Ishikawa (cell line): ENCODE data around the gene PRRC2A.

Experiments
- CEBPB ChIP-seq: IDR thresholded peaks from 2 replicates; pipeline ENCODE4 v1.6.1; 2012
- CREB1 ChIP-seq: IDR thresholded peaks from 2 replicates; pipeline ENCODE4 v1.6.1; 2012; ENCODE audit warnings: low read depth
- EGR1 ChIP-seq: IDR thresholded peaks from 2 replicates; pipeline ENCODE4 v1.6.1; 2012
- EP300 ChIP-seq: IDR thresholded peaks from 2 replicates; pipeline ENCODE4 v1.6.1; 2012; ENCODE audit warnings: borderline replicate concordance
- NFIC ChIP-seq: IDR thresholded peaks from 2 replicates; pipeline ENCODE4 v1.6.1; 2012
- RAD21 ChIP-seq: IDR thresholded peaks from 2 replicates; pipeline ENCODE4 v1.6.1; 2012; ENCODE audit warnings: low read depth
- TAF1 ChIP-seq: IDR thresholded peaks from 2 replicates; pipeline ENCODE4 v1.6.1; 2012; ENCODE audit warnings: low read depth, mild to moderate bottlenecking
- TCF12 ChIP-seq: IDR thresholded peaks from 2 replicates; pipeline ENCODE4 v1.6.1; 2012; ENCODE audit warnings: low read depth
- YY1 ChIP-seq: IDR thresholded peaks from 2 replicates; pipeline ENCODE4 v1.6.1; 2012; ENCODE audit warnings: low read depth
- ZBTB7A ChIP-seq: IDR thresholded peaks from 2 replicates; pipeline ENCODE4 v1.6.1; 2012; ENCODE audit warnings: low read depth
- TF ChIP-seq, protein P1 (sequence below): IDR thresholded peaks from 2 replicates; pipeline ENCODE4 v1.6.1; 2012; ENCODE audit warnings: low read depth, mild to moderate bottlenecking
- TF ChIP-seq, protein P2 (sequence below): IDR thresholded peaks from 2 replicates; pipeline ENCODE4 v1.6.1; 2012
- TF ChIP-seq, protein P3 (sequence below): IDR thresholded peaks from 2 replicates; pipeline ENCODE4 v1.6.1; 2012

DNA sequence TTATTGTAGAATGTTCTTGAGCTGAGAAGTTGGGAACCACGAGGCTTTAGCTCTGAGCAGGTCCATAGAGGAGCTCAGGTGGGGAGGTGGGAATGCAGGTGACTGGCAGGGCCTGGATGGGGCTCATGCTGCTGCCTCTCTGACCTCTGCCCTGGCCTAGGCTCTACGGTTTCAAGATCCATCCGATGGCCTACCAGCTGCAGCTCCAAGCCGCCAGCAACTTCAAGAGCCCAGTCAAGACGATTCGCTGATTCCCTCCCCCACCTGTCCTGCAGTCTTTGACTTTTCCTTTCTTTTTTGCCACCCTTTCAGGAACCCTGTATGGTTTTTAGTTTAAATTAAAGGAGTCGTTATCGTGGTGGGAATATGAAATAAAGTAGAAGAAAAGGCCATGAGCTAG, 49.2 kb downstream of the PRRC2A start, which contains the start of gene LY6G5B:
- TF ChIP-seq, protein P1, sequence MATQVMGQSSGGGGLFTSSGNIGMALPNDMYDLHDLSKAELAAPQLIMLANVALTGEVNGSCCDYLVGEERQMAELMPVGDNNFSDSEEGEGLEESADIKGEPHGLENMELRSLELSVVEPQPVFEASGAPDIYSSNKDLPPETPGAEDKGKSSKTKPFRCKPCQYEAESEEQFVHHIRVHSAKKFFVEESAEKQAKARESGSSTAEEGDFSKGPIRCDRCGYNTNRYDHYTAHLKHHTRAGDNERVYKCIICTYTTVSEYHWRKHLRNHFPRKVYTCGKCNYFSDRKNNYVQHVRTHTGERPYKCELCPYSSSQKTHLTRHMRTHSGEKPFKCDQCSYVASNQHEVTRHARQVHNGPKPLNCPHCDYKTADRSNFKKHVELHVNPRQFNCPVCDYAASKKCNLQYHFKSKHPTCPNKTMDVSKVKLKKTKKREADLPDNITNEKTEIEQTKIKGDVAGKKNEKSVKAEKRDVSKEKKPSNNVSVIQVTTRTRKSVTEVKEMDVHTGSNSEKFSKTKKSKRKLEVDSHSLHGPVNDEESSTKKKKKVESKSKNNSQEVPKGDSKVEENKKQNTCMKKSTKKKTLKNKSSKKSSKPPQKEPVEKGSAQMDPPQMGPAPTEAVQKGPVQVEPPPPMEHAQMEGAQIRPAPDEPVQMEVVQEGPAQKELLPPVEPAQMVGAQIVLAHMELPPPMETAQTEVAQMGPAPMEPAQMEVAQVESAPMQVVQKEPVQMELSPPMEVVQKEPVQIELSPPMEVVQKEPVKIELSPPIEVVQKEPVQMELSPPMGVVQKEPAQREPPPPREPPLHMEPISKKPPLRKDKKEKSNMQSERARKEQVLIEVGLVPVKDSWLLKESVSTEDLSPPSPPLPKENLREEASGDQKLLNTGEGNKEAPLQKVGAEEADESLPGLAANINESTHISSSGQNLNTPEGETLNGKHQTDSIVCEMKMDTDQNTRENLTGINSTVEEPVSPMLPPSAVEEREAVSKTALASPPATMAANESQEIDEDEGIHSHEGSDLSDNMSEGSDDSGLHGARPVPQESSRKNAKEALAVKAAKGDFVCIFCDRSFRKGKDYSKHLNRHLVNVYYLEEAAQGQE, result no peak
- TF ChIP-seq, protein P2, sequence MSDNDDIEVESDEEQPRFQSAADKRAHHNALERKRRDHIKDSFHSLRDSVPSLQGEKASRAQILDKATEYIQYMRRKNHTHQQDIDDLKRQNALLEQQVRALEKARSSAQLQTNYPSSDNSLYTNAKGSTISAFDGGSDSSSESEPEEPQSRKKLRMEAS, result no peak
- TF ChIP-seq TAF1 (no peak), YY1 (no peak), CEBPB (no peak), EP300 (no peak), CREB1 (no peak), NFIC (no peak), TCF12 (no peak), RAD21 (no peak), EGR1 (no peak), ZBTB7A (no peak)
- TF ChIP-seq, protein P3, sequence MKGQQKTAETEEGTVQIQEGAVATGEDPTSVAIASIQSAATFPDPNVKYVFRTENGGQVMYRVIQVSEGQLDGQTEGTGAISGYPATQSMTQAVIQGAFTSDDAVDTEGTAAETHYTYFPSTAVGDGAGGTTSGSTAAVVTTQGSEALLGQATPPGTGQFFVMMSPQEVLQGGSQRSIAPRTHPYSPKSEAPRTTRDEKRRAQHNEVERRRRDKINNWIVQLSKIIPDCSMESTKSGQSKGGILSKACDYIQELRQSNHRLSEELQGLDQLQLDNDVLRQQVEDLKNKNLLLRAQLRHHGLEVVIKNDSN, result no peak
